GM19463 (cell line): ENCODE data around the gene CALR.
"Not testable (repeated sequence)": the region's sequence is repeated elsewhere in the genome, so short reads cannot be mapped to it uniquely, and the experiment has no call there.

Experiments used
- ATAC-seq: cut with Tn5 transposase; IDR thresholded peaks from one replicate; pipeline ENCODE4 v1.9.1; 2021; ENCODE audit warnings: mild to moderate bottlenecking, moderate library complexity; ENCODE audit not compliant: unreplicated experiment

Gene CALR

DNA sequence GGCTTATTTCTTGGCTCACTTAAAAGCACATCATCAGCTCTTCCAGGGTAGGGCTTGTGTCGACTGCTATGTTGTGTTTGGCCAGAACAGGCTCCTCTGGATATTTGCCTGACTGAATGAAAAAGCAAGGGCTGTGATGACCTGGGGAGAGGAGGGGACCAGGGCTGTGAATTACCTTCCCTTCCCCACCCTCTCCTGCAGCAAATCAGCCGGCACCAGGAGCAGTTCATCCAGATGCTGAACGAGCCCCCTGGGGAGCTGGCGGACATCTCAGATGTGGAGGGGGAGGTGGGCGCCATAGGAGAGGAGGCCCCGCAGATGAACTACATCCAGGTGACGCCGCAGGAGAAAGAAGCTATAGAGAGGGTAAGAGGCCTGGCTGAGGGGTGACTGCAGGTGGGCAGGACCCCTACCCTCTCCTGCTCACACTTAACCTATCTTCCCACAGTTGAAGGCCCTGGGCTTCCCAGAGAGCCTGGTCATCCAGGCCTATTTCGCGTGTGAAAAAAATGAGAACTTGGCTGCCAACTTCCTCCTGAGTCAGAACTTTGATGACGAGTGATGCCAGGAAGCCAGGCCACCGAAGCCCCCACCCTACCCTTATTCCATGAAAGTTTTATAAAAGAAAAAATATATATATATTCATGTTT lies 14.2 kb downstream of the CALR start:
- no peak for ATAC-seq

DNA sequence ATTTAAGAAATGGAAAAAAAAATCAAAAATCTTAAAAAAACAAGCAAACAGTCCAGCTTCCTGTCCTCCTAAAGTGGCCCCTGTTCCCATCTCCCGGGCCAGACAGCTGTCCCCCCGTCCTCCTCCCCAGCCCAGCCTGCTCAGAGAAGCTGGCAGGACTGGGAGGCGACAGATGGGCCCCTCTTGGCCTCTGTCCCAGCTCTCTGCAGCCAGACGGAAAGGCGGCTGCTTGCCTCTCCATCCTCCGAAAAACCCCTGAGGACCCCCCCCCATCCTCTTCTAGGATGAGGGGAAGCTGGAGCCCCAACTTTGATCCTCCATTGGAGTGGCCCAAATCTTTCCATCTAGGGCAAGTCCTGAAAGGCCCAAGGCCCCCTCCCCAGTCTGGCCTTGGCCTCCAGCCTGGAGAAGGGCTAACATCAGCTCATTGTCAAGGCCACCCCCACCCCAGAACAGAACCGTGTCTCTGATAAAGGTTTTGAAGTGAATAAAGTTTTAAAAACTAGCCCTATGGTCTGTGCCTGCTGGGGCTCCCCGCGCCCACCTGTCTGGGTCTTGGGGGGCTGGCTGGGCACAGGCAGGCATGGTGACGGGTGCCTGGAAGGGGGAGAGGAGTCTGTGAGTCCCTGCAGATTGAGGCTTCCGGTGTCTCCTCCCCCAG lies 14.9 kb downstream of the CALR start:
- ATAC-seq = no peak

DNA sequence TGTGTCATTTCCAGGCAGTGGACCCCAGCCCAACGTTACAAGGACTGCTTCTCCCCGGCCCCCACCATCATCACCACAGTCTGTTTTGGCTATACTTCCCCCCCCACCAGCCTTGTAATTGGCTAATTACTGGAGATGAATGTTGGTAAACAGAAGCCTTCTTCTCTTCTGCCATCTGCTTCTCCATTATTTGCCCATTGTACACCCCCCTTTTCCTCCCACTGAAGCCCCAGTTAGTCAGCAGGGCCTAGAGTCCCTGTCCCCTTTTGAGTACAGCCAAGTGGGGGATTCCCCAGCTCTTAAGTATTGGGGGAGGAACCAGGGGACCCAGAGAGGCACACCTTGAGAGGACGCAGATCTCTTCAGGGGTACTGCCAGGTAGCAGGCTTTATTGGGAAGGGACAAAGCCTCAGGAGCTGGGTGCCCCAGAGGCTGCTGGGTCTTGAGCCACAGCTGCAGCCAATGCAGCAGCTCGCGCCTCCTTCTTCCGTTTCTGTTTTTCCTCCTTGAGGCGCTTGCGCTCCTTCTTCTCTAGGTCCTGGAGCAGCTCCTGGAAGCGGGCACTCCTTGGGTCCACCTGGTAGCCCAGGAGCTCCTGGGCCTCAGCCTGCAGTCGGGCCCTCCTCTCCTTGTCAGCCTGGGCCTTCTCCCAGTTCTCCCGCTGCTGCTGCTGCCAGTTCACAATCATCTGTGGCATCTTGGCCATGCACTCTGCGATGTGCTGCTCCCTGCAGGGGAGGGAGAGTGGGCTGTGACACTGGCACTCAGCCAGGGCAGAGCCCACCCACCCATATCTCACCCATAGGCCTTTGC lies 15.6 kb downstream of the CALR start:
- no peak for ATAC-seq

DNA sequence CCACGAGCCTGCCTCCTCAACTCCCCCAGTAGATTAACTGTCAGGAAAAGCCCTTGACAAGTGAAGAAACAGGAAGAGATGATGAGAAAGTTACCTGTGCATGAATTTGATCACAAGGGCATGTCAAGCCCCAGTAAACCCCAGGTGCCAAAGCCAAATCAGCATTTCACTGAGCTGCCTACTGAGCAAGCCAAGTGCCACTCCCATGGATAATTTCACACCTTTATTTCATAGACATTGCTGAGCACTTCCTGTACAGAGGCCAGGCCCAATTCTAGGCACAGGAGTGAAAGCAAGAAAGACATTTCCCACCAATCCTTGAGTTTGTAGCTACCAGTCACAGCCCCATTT lies 16.2 kb downstream of the CALR start:
- no peak for ATAC-seq

DNA sequence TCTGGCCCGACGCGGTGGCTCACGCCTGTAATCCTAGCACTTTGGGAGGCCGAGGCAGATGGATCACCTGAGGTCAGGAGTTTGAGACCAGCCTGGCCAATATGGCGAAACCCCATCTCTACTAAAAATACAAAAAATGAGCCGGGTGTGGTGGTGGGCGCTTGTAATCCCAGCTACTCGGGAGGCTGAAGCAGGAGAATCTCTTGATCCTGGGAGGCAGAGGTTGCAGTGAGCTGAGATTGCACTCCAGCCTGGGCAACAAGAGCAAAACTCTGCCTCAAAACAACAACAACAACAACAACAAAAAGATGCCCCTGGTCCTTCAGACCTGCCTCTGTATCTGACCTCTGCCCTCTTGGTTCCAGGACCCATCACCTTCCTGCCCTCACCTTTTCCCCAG lies 17.2 kb downstream of the CALR start:
- not testable (repeated sequence) for ATAC-seq

DNA sequence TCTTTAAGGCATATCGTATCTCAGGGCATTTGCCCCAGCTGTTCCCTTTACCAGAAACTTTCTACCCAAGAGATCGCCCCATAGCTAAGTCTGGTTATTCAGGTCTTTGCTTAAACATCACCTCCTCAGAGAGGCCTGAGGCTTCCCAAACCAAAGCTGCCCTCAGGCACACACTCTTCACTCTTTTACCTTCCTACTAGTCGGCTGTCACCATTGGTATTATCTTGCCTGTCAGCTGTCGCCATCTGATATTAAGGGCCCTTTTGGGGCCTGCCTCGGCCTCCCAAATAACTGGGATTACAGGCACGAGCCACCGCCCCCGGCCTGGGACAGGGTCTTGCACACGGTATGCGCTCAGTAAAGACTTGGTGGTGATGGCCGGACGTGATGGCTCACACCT lies 17.6 kb downstream of the CALR start:
- no peak for ATAC-seq

DNA sequence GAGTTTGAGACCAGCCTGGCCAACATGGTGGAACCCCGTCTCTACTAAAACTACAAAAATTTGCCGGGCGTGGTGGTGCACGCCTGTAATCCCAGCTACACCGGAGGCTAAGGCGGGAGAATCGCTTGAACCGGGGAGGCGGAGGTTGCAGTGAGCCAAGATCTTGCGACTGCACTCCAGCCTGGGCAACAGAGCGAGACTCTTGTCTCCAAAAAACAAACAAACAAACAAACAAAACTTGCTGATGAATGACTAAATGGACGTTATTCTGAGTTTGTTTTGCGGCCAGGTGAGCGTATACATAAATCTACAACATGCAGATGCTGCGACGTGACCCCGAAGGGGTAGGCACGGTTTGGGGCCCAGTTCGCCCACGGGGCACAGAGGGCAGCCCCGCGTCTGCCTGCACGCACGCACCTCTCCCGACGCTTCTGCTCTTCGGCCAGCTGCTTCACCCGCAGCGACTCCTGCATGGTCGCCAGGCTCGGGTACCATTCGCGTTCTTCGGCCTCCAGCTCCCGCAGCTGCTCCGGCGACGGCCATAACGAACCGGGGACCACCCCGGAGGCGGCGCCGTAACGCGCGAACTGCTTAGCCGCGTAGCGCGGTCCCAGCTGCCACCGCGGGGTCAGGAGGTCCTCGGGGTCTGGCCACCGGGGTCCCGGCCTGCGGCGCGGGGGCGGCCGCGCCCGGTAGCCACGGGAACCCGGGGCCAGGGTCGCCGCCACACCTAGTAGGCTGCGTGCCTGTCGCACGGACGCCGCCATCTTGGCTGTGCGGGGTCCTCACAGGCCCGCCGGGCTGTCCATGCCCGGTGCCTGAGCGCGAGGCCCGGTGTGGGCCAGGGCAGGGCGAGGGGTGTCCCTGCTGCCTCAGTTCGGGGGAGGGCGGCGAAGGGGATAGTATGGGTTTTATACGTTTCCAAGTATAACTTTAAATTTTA lies 18.3 kb downstream of the CALR start, which contains the start of gene GADD45GIP1:
GADD45GIP1 (minus strand) TSS at position 778 of the 943 bp plus-strand sequence; CDS start at position 767, 11 bp downstream.
- no peak for ATAC-seq

DNA sequence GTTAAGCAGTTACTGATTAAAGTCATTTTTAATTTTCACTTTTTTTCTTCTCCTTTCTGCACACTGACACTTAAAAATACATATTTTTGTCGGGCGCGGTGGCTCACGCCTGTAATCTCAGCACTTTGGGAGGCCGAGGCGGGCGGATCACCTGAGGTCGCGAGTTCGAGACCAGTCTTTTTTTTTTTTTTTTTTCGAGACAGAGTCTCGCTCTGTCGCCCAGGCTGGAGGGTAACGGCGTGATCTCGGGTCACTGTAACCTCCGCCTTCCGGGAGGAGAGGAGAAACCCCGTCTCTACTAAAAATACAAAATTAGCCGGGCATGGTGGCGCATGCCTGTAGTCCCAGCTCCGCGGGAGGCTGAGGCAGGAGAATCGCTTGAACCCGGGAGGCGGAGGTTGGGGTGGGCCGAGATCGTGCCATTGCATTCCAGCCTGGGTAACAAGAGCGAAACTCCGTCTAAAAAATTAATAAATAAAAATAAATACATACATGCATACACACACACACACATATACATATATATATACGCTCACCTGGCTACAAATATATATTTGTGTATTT lies 19.1 kb downstream of the CALR start:
- ATAC-seq = not testable (repeated sequence)

DNA sequence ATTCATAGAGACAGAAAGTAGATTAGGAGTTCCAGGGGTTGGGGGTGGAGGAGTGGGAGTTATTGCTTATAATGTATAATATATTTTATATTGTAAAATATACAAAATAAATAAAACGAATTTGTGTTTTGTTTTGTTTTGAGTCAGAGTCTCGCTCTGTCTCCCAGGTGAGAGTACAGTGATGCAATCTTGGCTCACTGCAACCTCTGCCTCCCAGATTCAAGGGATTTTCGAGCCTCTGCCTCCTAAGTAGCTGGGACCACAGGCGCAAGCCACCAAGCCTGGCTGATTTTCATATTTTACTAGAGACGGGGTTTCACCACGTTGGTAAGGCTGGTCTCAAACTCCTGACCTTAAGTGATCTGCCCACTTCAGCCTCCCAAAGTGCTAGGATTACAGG lies 21.1 kb downstream of the CALR start:
- ATAC-seq = no peak

DNA sequence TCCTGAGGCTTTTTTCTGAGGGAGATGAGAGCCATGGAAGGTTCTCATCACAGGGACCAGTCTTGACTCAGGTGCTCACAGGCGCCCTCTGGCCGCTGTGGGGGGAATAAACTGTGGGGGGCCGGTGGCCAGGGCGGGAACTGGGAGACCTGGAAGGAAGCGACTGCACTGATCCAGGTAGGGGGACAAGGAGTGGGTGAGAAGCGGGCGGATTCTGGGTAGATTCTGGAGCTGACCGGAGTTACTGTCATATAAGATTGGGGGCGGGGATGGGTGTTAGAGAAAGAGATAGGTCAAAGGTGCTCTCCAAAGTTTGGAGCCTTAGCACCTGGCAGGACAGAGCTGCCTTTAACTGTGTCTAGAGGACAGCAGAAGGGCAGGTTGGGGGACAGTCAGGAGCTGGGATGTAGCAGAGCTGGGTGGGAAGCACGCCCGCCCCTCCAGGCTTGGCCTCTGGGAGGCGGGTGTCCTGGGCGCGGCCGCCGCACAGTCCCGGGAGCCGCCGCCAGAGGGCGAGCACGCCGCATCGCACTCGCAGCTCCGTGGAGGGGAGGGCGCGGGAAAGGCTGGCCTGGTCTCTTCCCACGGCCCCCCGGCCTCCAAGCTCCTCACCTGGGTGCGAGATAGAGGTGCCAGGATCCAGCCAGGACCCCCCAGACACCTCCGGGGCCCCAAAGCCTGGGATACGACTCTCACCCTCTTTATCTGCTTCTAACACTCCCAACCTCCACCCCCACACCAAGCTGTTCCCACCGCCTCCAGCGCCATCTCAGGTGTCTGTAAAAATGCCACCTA lies 26.8 kb downstream of the CALR start:
- no peak for ATAC-seq

DNA sequence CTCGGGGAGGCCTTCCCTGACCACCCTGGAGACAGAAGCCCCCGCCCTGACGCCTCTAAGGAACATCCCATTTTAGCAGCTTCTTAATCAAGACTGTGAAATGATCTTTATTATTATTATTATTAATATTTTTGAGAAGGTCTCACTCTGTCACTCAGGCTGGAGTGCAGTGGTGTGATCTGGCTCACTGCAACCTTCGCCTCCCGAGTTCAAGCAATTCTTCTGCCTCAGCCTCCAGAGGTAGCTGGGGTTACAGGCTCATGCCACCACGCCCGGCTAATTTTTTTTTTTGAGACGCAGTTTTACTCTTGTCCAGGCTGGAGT lies 27.4 kb downstream of the CALR start:
- no peak for ATAC-seq

DNA sequence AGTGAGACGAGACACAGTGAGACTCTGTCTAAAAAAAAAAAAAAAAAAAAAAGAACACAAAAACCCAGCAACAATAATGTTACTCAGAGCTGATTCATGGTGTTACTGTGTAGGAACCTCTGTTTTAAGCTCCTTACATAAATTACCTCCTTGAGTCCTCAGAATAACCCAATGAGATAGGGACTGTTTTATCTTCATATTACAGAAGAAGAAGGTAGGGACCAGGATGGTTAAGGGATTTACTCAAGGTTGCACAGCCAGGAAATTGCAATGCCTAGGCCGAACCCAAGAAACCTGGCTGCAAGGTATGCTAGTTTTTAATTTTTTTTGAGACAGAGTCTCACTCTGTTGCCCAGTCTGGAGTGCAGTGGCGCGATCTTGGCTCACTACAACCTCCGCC lies 29.5 kb downstream of the CALR start:
- ATAC-seq = no peak

DNA sequence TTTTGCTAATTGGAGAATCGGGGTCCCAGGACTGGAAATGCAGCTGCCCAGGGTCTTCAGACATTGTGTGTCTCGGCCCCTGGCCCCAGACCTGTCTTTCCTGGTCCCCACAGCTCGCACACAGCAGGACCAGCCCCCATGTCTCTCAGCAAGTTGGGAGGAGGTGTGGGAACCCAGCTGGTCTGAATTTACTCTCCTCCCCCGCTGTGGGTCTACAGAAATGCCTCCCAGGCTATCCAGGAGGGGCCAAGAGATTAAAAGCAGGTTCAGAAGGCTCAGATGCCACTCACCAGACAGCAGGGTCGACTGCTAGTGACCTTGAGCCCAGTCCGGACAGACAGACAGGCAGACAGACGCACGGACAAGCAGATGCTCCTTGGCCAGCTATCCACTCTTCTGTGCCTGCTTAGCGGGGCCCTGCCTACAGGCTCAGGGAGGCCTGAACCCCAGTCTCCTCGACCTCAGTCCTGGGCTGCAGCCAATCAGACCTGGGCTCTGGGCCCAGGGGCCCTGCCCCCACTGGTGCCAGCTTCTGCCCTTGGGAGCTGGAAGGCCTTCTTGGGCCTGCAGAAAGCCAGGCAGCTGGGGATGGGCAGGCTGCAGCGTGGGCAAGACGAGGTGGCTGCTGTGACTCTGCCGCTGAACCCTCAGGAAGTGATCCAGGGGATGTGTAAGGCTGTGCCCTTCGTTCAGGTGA lies 31.0 kb downstream of the CALR start, which contains the start of gene DAND5:
DAND5 (plus strand) TSS at position 285 of the 697 bp plus-strand sequence; CDS start at position 370, 85 bp downstream.
- no peak for ATAC-seq

DNA sequence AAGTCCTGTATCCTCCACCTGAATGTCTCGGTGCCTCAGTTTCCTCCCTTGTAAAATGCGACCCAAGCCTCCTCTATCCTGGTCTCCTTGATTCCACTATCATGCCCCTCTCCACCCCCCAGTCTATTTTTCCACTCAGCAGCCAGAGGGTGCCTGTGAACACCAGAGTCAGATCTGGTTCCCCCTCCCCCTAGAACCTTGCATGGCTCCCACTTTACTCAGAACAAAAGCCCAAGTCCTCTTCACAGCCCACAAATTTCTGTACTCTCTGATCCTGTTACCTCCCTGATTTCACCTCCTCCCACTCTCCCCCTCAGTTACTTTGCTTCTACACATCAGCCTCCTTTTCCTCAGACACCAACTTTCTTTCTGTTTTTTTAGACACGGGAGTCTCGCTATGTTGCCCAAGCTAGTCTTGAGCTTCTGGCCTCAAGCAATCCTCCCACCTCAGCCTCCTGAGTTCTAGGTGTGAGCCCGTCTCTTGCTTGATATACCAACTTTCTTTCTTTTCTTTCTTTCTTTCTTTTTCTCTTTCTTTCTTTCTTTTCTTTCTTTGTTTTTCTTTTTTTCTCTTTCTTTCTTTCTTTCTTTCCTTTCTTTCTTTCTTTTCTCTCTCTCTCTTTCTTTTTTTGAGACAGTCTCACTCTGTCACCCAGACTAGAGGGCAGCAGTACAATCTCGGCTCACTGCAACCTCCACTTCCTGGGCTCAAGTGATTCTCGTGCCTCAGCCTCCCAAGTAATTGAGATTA lies 31.8 kb downstream of the CALR start:
- ATAC-seq = no peak

DNA sequence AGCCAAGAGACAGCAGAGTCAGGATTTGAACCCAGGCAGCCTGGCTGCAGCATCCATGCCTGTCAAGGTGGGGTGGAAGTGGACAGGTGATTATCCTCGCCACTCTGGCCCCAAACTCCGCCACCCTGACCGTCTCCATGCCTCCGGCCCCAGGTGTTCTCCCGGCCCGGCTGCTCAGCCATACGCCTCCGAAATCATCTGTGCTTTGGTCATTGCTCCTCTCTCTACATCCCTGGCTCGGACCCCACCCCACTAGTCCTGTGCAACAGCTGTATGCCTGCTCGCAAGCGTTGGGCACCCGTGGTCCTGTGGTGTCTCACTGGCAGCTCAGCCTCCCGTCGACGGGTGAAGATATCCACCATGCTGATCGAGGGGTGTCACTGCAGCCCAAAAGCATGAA lies 34.8 kb downstream of the CALR start:
- no peak for ATAC-seq

DNA sequence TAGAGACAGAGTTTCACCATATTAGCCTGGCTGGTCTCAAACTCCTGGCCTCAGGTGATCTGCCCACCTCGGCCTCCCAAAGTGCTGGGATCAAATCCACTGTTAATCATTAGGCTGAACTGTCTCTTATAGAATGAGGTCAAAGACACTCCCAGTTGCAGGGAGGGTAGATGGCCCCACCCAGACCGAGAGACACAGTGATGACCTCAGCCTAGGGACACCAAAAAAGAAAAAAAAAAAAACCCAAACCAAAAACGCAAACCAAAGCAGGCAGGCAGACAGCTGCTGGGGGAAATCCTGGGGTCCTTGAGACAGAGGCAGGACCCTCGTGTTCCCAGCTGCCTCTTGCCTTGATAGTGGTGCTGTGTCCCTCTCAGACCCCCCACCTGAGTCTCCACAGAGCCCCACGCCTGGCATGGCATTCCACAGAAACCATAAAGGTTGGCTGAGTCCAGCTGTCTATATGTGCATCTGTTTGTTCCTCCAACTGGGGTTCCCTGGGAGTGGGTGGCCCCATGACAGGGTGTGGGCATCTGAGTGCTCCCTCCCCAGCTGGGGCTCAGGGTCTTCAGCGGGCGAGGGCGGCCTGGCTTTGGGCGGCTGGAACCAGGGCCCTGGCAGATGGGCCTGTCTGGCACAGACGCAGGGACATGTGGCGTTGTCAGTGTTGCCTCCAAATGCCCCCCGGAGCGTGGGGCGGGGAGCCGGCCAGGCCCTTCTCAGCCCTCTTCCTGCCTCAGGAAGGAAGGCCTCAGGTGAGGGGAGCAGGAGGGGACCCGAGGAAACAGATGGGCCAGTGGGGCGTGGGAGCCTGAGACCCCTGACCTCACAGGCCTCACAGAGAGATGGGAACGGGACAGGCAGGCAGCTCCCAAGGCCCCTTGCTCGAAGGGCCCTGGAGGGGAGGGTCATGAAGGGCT lies 36.2 kb downstream of the CALR start:
- no peak for ATAC-seq

DNA sequence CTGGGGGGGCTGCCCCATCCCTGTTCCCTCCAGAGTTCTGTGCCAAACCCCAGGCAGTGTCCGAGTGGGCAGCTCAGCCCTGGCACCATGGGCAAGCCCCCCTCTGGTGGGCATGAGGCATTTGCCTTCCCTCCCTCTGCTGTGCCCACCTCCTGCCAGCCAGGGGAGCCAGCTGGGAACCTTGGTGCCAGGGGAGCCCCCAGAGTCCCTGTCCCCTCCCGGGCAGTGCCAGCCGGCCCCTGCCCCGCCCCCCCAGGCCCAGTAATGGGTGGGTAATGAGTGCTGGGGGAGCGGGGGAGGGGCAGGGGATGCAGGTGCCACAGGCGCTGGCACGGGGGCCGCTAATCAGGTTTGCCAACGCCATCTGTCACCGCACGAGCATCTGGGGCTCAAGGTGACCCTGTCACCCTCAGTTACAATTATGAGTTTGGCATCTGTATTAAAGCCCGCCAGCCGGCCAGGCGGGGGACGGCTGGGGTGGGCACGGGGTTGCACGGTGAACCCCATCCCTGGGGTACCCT lies 36.9 kb downstream of the CALR start:
- no peak for ATAC-seq
